Measurements from ENCODE around the gene PRRX1.

The PRRX1 gene

GRCh38 chr1:170695955-170696590, 32.1 kb downstream of the PRRX1 start:
- Histone ChIP-seq H3K4me1 (ENCODE audit: low read length) (0 out of 2 replicates have a peak, but pooled peaks cover 4% of the 10 kb centered on the region), H3K9me3 (replicated peaks; ENCODE audit: insufficient read depth, low read length) (no peaks in the 10 kb centered on the region), H3F3A (ENCODE audit: insufficient read depth, low read length) (no peaks in the 10 kb centered on the region), H3K27ac (ENCODE audit: low read length) (no peak overlapping the region), H3K36me3 (replicated peaks; ENCODE audit: insufficient read depth, low read length) (no peaks in the 10 kb centered on the region), H3K27me3 (replicated peaks; ENCODE audit: insufficient read depth, low read length) (no peaks in the 10 kb centered on the region), H3K79me2 (ENCODE audit: low read length) (no peaks in the 10 kb centered on the region), H3K9me2 (replicated peaks; ENCODE audit: insufficient read depth, low read length) (no peaks in the 10 kb centered on the region), H3K4me2 (ENCODE audit: low read depth, low read length) (no peak overlapping the region), H3K9ac (ENCODE audit: low read length) (no peak overlapping the region), H2AFZ (ENCODE audit: low read length) (no peak overlapping the region), H4K20me1 (ENCODE audit: insufficient read depth, low read length) (no peaks in the 10 kb centered on the region), H3K4me3 (ENCODE audit: low read length) (no peak overlapping the region)
- no peak for DNase-seq
- TF ChIP-seq EZH2phosphoT487 (IDR thresholded peaks at IDR 0.05; ENCODE audit: low read length) (no peak), EZH2 (optimal IDR thresholded peaks at IDR 0.05; ENCODE audit: low read depth, low read length) (no peak)
- TF ChIP-seq, protein P1, sequence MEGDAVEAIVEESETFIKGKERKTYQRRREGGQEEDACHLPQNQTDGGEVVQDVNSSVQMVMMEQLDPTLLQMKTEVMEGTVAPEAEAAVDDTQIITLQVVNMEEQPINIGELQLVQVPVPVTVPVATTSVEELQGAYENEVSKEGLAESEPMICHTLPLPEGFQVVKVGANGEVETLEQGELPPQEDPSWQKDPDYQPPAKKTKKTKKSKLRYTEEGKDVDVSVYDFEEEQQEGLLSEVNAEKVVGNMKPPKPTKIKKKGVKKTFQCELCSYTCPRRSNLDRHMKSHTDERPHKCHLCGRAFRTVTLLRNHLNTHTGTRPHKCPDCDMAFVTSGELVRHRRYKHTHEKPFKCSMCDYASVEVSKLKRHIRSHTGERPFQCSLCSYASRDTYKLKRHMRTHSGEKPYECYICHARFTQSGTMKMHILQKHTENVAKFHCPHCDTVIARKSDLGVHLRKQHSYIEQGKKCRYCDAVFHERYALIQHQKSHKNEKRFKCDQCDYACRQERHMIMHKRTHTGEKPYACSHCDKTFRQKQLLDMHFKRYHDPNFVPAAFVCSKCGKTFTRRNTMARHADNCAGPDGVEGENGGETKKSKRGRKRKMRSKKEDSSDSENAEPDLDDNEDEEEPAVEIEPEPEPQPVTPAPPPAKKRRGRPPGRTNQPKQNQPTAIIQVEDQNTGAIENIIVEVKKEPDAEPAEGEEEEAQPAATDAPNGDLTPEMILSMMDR (IDR thresholded peaks at IDR 0.05; ENCODE audit: low read length), result no peak

GRCh38 chr1:170696591-170697290, 32.8 kb downstream of the PRRX1 start:
- Histone ChIP-seq H4K20me1 (ENCODE audit: insufficient read depth, low read length) (no peaks in the 10 kb centered on the region), H3K4me2 (ENCODE audit: low read depth, low read length) (no peak overlapping the region), H3K27ac (ENCODE audit: low read length) (no peak overlapping the region), H3K4me1 (ENCODE audit: low read length) (0 out of 2 replicates have a peak, but pooled peaks cover 4% of the 10 kb centered on the region), H3F3A (ENCODE audit: insufficient read depth, low read length) (no peaks in the 10 kb centered on the region), H3K36me3 (replicated peaks; ENCODE audit: insufficient read depth, low read length) (no peaks in the 10 kb centered on the region), H3K79me2 (ENCODE audit: low read length) (no peaks in the 10 kb centered on the region), H3K9me3 (replicated peaks; ENCODE audit: insufficient read depth, low read length) (no peaks in the 10 kb centered on the region), H3K9me2 (replicated peaks; ENCODE audit: insufficient read depth, low read length) (no peaks in the 10 kb centered on the region), H2AFZ (ENCODE audit: low read length) (no peak overlapping the region), H3K4me3 (ENCODE audit: low read length) (no peak overlapping the region), H3K27me3 (replicated peaks; ENCODE audit: insufficient read depth, low read length) (no peaks in the 10 kb centered on the region), H3K9ac (ENCODE audit: low read length) (no peak overlapping the region)
- DNase-seq, result no peak
- TF ChIP-seq, protein P1 (IDR thresholded peaks at IDR 0.05; ENCODE audit: low read length), result no peak
- no peak for TF ChIP-seq EZH2phosphoT487 (IDR thresholded peaks at IDR 0.05; ENCODE audit: low read length)
- no peak for TF ChIP-seq EZH2 (optimal IDR thresholded peaks at IDR 0.05; ENCODE audit: low read depth, low read length)

GRCh38 chr1:170697316-170697715, 33.4 kb downstream of the PRRX1 start:
- Histone ChIP-seq H3K4me1 (ENCODE audit: low read length) (0 out of 2 replicates have a peak, but pooled peaks cover 4% of the 10 kb centered on the region), H4K20me1 (ENCODE audit: insufficient read depth, low read length) (no peaks in the 10 kb centered on the region), H3K9me3 (replicated peaks; ENCODE audit: insufficient read depth, low read length) (no peaks in the 10 kb centered on the region), H2AFZ (ENCODE audit: low read length) (no peak overlapping the region), H3F3A (ENCODE audit: insufficient read depth, low read length) (no peaks in the 10 kb centered on the region), H3K9me2 (replicated peaks; ENCODE audit: insufficient read depth, low read length) (no peaks in the 10 kb centered on the region), H3K4me2 (ENCODE audit: low read depth, low read length) (no peak overlapping the region), H3K27ac (ENCODE audit: low read length) (no peak overlapping the region), H3K27me3 (replicated peaks; ENCODE audit: insufficient read depth, low read length) (no peaks in the 10 kb centered on the region), H3K79me2 (ENCODE audit: low read length) (no peaks in the 10 kb centered on the region), H3K9ac (ENCODE audit: low read length) (no peak overlapping the region), H3K4me3 (ENCODE audit: low read length) (no peak overlapping the region), H3K36me3 (replicated peaks; ENCODE audit: insufficient read depth, low read length) (no peaks in the 10 kb centered on the region)
- no peak for DNase-seq
- TF ChIP-seq EZH2 (optimal IDR thresholded peaks at IDR 0.05; ENCODE audit: low read depth, low read length) (no peak), EZH2phosphoT487 (IDR thresholded peaks at IDR 0.05; ENCODE audit: low read length) (no peak)
- TF ChIP-seq, protein P1 (IDR thresholded peaks at IDR 0.05; ENCODE audit: low read length), result no peak

All from MM.1S (cell line).